HG03354 (cell line): ENCODE results near the gene DBI.

Experiments
- ATAC-seq: cut with Tn5 transposase; IDR thresholded peaks from one replicate; pipeline ENCODE4 v1.9.1; 2021; ENCODE audit warnings: mild to moderate bottlenecking; ENCODE audit not compliant: unreplicated experiment, poor library complexity, severe bottlenecking

Gene DBI

GRCh38 chr2:119366649-119367471 lies at the start of gene DBI, which contains the start of gene C2orf76:
TSS of gene DBI (plus strand) at chr2:119366977. CDS start at chr2:119367052, 75 bp downstream.
TSS of gene C2orf76 (minus strand) at chr2:119366834. CDS start at chr2:119339959, 26,875 bp downstream.
- ATAC-seq, result peak; percentile 95

- ATAC-seq, result no peak
Measured at GRCh38 chr2:119317554-119317953, 49.2 kb upstream of the DBI start.

GRCh38 chr2:119319593-119319992 lies 47.2 kb upstream of the DBI start:
- no peak for ATAC-seq

GRCh38 chr2:119323459-119323858 lies 43.3 kb upstream of the DBI start:
- no peak for ATAC-seq

- no peak for ATAC-seq
Measured at GRCh38 chr2:119324685-119325270, 42.0 kb upstream of the DBI start.

GRCh38 chr2:119326938-119327337 lies 39.8 kb upstream of the DBI start:
- ATAC-seq, result no peak

- no peak for ATAC-seq
Measured at GRCh38 chr2:119327431-119327830, 39.3 kb upstream of the DBI start.

GRCh38 chr2:119332953-119333352 lies 33.8 kb upstream of the DBI start:
- ATAC-seq, result no peak

GRCh38 chr2:119333360-119333759 lies 33.4 kb upstream of the DBI start:
- ATAC-seq, result no peak

GRCh38 chr2:119333833-119334232 lies 32.9 kb upstream of the DBI start:
- ATAC-seq, result no peak

GRCh38 chr2:119337749-119338148 lies 29.0 kb upstream of the DBI start:
- ATAC-seq, result no peak

- ATAC-seq, result no peak
Measured at GRCh38 chr2:119338272-119338671, 28.5 kb upstream of the DBI start.

- peak; percentile 99 for ATAC-seq
Measured at GRCh38 chr2:119338826-119339561, 27.8 kb upstream of the DBI start.

- ATAC-seq, result peak; percentile 20
Measured at GRCh38 chr2:119339562-119339923, 27.2 kb upstream of the DBI start.

GRCh38 chr2:119341684-119342083 lies 25.1 kb upstream of the DBI start:
- ATAC-seq, result no peak

GRCh38 chr2:119349289-119349688 lies 17.5 kb upstream of the DBI start:
- no peak for ATAC-seq

- ATAC-seq, result no peak
Measured at GRCh38 chr2:119350311-119350998, 16.3 kb upstream of the DBI start.

- peak; percentile 94 for ATAC-seq
Measured at GRCh38 chr2:119352357-119352756, 14.4 kb upstream of the DBI start.

GRCh38 chr2:119354860-119355259 lies 11.9 kb upstream of the DBI start:
- ATAC-seq, result no peak

- ATAC-seq, result no peak
Measured at GRCh38 chr2:119359774-119360173, 7.0 kb upstream of the DBI start.
